NCI-H2107 (cell line): Measurements from ENCODE around the gene ZNF580.

Source experiments
- DNase-seq: peaks from one replicate; lab custom pipeline; 2025; lab: John Stamatoyannopoulos, UW

ZNF580 gene

GRCh38 chr19:55663846-55664536 lies 23.2 kb downstream of the ZNF580 start:
- no peak for DNase-seq

- DNase-seq, result no peak
Measured at GRCh38 chr19:55666343-55667005, 25.7 kb downstream of the ZNF580 start.

DNA sequence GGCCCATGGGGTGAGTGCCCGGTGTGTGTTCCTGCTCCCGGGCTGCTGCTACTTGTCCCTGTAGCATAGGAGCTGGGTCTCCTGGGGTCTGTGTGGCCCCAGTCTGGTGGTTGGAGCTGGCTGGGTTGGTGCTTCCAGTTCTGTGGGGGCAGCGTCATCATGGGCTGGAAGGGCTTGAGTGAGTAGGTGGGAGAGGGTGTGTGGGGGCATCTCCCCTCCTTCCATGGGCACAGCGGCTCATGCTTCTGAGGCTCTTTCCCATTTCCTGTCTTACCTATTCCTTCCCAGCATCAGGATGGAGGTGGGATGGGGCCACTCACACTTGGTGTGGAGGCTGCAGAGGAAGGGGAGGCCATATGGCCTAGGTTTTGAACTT lies 26.2 kb downstream of the ZNF580 start:
- no peak for DNase-seq

DNA sequence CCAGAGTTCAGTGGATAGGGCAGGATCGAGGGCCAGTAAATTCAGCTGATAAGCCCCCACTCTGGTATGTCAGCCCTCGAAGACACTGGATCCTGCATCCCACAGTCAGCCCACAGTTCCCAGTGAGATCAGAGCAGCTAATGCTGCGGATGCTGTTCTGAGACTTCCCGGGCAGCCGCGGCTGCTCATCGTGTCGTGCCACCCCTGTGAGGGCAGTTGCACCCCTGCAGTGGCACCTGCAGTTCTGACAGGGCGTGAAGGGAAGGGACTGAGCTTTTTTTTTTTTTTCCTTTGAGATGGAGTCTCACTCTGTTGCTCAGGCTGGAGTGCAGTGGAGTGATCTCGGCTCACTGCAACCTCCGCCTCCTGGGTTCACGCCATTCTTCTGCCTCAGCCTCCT lies 26.7 kb downstream of the ZNF580 start:
- DNase-seq, result no peak

DNA sequence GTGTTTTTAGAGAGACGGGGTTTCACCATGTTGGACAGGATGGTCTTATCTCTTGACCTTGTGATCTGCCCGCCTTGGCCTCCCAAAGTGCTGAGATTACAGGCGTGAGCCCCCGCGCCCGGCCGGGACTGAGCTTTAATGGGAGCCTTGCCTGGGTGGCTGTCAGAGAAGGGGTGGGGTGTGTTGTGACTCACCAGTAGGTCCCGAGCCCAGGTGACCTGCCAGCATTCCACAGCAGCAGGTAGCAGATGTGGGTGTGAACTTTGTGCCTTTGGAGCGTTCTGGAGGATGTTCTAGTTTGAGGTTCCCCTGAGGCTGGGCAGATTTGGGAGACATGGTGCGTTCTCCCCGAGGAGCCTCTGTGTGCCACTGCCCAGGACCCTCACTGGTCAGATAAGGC lies 27.2 kb downstream of the ZNF580 start:
- DNase-seq, result no peak

DNA sequence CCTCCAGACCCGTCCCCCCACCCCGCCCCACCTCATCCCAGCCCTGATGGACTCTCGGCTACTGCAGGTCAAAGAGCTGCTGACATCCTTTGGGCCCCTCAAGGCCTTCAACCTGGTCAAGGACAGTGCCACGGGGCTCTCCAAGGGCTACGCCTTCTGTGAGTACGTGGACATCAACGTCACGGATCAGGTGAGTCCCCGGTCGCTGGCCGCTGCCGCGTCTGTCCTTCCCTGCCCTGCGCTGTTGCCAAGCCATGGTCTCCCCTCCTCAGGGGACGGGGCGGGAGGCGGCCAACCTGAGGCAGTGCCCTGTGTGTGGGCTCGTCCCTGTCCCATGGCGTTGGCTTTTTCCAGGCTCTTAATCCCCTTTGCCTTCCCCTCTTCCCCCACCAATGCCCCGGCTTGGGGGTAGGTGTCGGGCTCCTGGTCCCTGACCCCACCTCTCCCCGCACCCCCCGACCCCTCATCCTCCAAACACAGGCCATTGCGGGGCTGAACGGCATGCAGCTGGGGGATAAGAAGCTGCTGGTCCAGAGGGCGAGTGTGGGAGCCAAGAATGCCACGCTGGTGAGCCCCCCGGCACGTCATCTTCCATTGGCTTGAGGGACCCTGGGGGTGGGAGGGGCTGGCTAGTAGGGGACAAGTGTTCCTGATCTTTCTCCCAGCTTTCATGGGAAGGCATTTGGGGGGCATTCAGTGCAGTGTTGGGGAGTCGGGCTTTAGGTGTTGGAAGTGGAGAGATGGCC lies 28.0 kb downstream of the ZNF580 start:
- no peak for DNase-seq

DNA sequence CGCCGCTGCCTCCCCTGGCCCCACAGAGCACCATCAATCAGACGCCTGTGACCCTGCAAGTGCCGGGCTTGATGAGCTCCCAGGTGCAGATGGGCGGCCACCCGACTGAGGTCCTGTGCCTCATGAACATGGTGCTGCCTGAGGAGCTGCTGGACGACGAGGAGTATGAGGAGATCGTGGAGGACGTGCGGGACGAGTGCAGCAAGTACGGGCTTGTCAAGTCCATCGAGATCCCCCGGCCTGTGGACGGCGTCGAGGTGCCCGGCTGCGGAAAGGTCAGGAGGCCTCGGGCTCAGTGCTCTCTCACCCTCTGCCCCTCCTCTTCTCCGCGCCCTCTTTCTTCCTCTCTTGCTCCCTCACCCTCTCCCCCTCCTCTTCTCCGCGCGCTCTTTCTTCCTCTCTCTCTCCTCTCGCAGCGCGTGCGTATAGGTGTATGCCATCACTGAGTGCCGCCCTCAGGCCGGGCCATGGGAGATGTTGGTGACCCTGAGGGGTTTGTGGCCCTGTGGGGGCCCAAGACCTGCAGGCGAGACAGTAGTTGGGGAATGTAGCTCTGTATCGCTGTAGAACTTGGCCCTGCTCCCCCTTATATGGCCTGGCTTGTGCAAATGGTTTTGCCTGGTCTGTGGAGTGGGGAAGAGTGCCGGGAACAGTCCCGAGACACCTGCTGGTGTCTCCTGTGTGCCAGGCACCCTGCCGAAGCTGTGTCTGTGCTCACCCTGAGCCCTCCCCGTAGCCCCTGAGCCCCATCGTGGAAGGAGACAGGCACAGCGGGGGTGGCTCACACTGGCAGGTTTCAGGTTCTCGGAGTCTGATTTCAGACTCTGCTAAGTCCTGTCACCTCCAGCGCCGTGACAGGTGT lies 28.8 kb downstream of the ZNF580 start:
- DNase-seq, result peak; percentile 55

DNA sequence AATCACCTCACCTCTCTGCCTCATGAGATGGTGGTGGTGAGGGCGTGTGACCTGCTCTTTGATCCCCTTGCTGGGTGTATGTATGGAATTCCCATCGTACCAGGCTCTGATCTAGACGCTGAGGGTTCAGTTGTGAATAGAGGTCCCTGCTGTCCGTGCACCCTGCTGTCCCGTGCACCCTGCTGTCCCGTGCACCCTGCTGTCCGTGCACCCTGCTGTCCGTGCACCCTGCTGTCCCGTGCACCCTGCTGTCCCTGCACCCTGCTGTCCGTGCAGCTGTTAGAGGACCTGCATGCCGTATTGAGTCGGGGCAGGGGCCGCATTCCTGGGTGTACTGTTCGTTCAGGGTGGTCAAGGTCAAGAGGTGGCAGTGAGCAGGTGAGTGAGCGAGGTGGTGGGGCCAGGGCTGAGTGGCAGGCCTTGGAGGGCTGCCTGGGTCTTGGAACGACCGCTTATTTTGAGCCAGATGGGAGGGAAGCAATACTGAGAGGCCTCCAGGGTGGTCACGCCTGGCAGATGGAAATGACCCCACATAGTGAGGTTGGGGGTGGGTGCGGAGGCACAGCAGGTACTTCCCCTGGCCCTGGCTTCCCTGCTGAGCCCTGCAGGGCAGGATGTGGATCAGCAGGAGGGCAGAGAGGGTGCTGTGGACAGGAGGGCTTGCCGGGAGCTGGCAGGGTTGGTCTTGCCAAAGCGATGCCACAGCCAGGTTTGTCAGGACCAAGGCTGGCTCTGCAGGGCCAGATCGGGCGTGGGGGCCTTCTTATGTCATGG lies 29.7 kb downstream of the ZNF580 start:
- peak; percentile 55 for DNase-seq

DNA sequence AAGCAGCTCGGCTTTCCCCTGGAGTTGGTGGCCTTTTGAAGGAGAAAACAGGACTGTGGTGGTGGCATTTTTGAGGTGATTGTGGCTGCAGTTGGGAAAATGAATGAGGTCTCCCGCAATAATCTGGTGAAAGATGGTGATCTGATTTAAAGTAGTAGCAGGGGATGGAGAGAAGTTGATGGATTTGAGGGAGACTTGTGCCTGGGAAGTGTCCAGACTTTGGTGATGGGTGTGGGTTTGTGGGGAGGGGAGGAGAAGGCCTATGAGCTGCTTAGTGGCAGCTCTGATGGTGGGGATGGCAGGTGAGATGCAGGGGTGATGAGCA lies 30.2 kb downstream of the ZNF580 start:
- DNase-seq, result no peak

- DNase-seq, result no peak
Measured at GRCh38 chr19:55672418-55672817, 31.6 kb downstream of the ZNF580 start.

- DNase-seq, result no peak
Measured at GRCh38 chr19:55673465-55673864, 32.7 kb downstream of the ZNF580 start.

DNA sequence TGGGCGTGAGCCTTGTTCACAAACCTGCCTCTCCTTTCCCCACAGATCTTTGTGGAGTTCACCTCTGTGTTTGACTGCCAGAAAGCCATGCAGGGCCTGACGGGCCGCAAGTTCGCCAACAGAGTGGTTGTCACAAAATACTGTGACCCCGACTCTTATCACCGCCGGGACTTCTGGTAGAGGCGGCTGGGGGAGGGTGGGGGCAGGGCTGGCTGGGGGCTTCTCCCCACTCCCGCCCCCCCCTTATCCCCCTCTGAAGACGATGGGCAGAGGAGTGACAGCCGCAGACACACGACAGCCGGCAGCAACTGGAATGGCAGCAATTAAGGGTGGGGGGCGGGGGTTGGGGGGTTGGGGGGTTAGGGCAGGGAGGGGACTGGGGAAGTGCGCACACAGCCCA lies 33.1 kb downstream of the ZNF580 start:
- DNase-seq, result no peak

- no peak for DNase-seq
Measured at GRCh38 chr19:55674459-55674840, 33.6 kb downstream of the ZNF580 start.

- peak; percentile 91 for DNase-seq
Measured at GRCh38 chr19:55674841-55675660, 34.2 kb downstream of the ZNF580 start, which contains the start of gene EPN1. EPN1 (plus strand) TSS chr19:55675226; CDS start chr19:55678628, 3,402 bp downstream.

- DNase-seq, result no peak
Measured at GRCh38 chr19:55675661-55676354, 35.0 kb downstream of the ZNF580 start.

DNA sequence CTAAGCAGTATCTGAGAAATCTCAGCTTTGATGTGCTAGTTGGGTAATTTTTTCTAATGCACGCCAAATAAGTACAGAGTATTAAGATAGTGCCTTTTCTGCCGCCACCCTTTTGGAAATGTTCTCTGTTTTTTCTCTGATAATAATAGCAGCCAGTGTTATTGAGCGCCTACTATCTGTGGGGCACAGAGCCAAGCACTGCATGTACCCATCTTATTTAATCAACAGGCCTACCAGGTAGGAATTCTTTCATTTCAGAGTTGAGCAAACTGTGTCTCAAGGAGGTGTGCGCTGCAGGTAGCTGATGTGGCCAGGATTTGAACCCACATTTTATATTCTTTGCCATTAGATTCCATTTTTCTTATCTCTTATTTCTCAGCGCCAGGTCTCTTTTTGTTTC lies 35.6 kb downstream of the ZNF580 start:
- no peak for DNase-seq

DNA sequence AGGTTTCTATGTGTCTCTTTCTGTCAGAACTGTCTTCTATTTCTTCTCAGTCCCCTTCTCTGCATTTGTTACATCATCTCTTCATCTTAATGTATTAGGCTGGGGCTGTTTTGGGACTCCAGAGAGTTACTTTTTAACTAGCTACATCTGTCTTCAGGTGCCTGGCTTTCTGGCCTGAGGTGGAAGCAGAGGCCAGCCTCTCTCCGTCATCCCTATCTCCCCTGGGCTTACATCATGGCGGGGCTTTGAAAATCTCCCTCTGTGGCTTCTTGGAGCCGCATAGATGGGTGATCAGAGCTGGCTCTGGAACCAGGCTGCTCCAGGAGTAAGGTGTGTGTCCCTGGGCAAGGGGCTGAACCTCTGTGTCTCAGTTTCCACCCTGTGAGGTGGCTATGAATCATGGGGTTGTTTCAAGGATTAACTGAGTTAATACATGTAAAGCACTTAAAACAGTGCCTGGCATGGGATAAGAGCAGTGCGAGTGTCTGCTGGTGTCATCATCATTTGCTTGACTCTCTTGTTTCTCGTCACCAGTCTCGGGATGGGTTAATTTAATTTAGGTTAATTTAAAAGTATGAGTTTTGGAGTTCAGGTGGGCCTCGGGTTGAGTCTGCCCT lies 36.2 kb downstream of the ZNF580 start:
- no peak for DNase-seq

GRCh38 chr19:55677572-55678028 lies 36.8 kb downstream of the ZNF580 start:
- DNase-seq, result no peak

DNA sequence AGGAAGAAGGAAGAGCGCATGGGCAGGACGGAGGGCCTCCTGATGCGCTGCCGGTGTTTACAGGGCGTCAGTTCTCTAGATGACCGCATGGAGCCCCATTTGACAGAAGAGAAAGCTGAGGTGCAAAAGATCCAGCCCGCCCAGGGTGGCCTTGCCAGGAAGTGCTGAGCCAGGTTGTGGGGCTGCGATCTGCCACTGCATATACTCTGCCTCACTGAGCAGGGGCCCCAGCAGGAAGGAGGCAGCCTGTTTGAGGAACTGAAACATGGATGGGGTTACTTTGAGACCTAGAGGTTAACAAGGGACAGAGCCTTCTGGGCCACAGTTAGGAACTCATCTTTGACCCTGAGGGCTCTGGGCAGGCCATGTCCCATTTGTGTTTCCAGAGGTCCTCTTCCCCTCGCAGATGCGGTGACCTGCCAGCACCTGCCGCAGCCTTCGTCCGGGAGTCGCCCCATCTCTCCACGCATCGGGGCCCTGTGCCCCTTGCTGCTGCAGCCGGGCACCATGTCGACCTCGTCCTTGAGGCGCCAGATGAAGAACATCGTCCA lies 37.4 kb downstream of the ZNF580 start:
- no peak for DNase-seq
